HG03558 (cell line): Measurements from ENCODE around the gene SGK1.

Experiments
- ATAC-seq: cut with Tn5 transposase; IDR thresholded peaks from one replicate; pipeline ENCODE4 v1.9.1; 2021; ENCODE audit warnings: moderate number of reproducible peaks; ENCODE audit not compliant: unreplicated experiment; ENCODE audit errors: extremely low read depth

The SGK1 gene

GRCh38 chr6:134147034-134147533 is 170.8 kb downstream of the SGK1 start:
- ATAC-seq, result no peak

GRCh38 chr6:134146268-134147033 is 171.5 kb downstream of the SGK1 start:
- ATAC-seq, result no peak

DNA sequence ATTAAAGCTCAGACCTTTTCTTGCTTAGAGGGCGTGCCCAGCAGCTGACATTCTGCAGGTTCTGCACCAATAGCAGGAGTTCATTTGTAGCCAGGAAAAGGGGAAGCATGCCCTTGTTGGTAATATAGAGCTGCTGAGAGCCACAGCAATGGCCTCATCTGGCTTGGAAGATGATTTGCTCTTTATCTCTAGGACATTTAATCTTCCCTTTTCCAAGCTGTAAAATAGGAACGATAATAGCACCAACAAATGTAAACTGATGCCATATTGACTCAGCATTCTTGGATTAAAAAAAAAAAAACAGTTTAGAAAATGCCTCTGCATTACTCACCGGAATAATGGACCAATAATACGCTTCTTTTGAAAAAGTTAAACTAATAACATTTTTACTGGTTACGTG is 172.1 kb downstream of the SGK1 start:
- no peak for ATAC-seq

- ATAC-seq, result no peak
Observed at GRCh38 chr6:134138226-134138975, 179.5 kb downstream of the SGK1 start.

DNA sequence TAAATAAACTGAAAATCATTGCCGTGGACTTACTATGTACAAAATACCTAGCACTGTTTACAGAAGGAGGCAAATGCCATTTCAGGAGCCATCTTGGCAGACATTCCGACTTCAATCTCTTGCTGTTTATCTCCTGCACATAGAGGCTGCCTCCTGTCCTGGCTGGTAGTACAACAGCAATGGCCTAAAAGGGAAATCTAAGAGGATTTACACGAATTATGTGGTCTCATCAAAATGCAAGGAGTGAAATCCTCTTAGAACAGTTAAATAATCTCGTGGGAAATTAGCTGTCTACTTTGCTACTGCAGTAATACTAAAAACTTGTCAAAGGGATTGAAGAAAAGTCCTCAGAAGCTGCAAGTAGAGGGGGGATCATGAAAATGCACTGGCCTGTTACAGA is 183.3 kb downstream of the SGK1 start:
- ATAC-seq, result no peak

DNA sequence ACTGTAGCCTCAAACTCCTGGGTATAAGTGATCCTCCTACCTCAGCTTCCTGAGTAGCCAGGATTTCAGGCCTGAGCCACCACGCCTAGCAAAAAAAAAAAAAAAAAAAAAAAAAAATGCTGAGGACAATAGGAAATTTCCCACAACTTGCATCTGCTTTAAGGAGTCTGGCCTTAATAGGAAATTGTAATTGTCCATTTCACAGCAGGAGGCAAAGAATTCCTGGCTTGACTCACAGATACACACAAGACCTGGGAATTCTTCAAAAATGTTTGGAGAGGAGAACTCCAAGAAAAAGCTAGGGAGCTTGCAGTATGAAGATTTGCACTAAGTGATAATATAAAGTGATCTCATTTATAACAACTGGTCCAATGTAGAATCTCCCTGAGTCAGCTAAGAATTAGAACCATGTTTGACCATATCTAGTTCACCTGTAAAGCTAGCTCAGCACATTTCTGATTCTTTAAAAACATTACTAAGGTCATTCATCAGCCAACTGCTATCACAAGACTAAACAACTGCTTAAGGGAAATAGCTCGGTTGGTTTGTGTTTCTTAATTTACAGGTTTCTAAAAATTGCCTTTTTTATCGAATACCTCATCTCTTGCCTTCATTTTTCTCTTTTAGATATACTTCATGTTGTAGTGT is 185.3 kb downstream of the SGK1 start:
- ATAC-seq, result no peak

- ATAC-seq, result no peak
Observed at GRCh38 chr6:134131530-134132139, 186.3 kb downstream of the SGK1 start.

GRCh38 chr6:134128146-134128545 is 189.8 kb downstream of the SGK1 start:
- ATAC-seq, result no peak

DNA sequence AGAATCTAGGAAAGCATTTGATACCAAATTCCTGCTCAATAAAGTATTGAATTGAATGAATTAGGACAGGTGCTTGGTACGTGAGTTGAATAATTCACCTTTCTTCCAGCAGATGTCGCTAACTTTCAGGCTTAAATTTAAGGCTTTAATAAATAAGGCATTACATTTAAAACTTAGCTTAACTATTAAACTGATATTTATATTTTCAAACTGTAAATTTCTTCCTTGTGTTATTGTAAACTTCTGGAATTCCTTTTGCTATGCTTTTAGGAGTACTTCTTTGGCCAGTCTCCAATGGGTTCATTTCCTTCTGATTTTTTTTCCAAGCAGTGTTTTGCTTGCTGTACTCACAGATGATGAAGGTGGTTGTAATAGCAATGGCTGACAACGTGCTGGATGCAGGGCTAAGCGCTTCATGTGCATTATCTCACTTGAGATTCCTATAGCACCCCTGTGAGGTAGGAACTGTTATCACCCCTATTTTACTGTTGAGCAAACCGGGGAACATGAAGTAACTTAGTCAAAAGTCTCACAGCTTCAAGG is 194.2 kb downstream of the SGK1 start:
- ATAC-seq, result no peak

DNA sequence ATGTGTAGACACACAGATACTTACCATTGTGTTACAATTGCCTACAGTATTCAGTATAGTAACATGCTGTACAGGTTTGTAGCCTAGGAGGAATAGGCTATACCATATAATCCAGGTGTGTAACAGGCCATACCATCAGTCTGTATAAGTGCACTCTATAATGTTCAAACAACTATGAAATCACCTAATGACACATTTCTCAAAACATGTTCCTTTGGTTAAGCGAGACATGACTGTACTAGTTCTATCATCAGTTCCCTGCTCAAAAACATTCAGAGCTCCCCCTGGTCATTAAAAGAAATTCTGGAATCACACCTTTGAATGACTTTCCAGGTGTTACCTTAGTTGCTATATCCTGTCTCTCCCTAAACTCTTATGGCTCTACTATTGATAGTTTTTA is 195.1 kb downstream of the SGK1 start:
- ATAC-seq, result no peak

DNA sequence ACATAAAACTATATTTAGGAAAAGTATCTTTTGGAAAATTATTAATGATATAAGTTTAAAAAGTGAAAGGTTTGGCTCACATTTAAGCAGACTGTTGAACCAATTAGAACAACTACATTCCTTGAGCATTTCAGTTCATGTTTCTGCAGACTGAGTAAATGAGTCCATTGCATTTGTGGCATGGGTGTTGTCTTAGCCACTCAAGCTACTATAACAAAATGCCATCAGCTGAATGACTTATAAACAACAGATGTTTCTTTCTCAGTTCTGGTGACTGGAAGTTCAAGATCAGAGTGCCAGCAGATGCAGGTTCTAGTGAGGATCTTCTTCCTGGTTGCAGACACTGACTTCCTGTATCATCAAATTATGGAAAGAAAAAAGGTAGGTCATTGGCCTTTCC is 198.4 kb downstream of the SGK1 start:
- no peak for ATAC-seq
